ENCODE data around the gene ERVW-1.

ERVW-1 gene

DNA sequence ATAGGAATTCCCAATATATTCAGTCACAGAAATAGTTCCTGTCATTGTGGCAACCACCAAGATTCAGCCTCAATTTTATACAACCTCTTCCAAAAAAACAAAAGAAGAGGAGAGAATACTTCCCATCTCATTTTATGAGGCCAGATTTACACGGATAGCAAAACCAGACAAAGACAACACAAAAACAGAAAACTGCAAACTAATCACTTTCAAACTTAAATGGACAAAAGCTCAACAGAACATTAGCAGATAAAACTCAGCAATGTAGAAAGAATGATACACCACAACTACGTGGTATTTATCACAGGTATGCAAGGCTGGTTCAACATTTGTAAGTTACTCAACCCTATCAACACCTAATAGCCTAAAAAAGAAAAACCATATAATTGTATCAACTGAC lies 28.6 kb upstream of the ERVW-1 start:
- H3K9me3 Mint-ChIP-seq = no peaks in the 10 kb centered on the region
- no peak overlapping the region for H3K27ac Mint-ChIP-seq
- TF ChIP-seq, protein P1, sequence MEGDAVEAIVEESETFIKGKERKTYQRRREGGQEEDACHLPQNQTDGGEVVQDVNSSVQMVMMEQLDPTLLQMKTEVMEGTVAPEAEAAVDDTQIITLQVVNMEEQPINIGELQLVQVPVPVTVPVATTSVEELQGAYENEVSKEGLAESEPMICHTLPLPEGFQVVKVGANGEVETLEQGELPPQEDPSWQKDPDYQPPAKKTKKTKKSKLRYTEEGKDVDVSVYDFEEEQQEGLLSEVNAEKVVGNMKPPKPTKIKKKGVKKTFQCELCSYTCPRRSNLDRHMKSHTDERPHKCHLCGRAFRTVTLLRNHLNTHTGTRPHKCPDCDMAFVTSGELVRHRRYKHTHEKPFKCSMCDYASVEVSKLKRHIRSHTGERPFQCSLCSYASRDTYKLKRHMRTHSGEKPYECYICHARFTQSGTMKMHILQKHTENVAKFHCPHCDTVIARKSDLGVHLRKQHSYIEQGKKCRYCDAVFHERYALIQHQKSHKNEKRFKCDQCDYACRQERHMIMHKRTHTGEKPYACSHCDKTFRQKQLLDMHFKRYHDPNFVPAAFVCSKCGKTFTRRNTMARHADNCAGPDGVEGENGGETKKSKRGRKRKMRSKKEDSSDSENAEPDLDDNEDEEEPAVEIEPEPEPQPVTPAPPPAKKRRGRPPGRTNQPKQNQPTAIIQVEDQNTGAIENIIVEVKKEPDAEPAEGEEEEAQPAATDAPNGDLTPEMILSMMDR (IDR thresholded peaks at IDR 0.05; ENCODE audit: unreplicated experiment in 3 of 3) = no peak
- no peaks in the 10 kb centered on the region for H3K4me1 Mint-ChIP-seq
- H3K36me3 Mint-ChIP-seq (ENCODE audit: low read depth) = peaks cover 43% of the 10 kb centered on the region
- no peak overlapping the region for H3K4me3 Mint-ChIP-seq
- no peaks in the 10 kb centered on the region for H3K27me3 Mint-ChIP-seq (ENCODE audit: low read depth)

DNA sequence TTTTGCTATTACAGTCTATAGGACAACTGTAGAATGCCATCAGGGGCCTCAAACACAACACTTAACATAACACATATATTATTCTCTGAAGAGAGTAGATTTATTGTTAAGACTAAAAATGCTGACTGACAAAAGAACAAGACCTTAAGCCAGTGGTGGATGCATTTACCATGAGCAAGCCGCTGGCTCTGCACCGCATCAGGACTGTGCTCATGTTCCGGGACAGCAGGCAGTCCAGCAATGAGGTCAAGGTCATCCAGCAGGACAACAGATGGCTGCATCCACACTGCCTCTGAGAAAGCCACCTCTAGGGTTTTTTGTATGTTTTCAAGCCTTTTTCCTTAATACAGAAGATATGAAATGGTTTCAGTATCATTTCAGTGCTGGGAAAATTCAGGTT lies 26.8 kb upstream of the ERVW-1 start:
- H3K4me3 Mint-ChIP-seq = no peak overlapping the region
- H3K27me3 Mint-ChIP-seq (ENCODE audit: low read depth) = no peaks in the 10 kb centered on the region
- TF ChIP-seq, protein P1 (IDR thresholded peaks at IDR 0.05; ENCODE audit: unreplicated experiment in 3 of 3) = no peak
- no peaks in the 10 kb centered on the region for H3K4me1 Mint-ChIP-seq
- H3K27ac Mint-ChIP-seq = no peak overlapping the region
- peaks cover 55% of the 10 kb centered on the region for H3K36me3 Mint-ChIP-seq (ENCODE audit: low read depth)
- no peaks in the 10 kb centered on the region for H3K9me3 Mint-ChIP-seq

DNA sequence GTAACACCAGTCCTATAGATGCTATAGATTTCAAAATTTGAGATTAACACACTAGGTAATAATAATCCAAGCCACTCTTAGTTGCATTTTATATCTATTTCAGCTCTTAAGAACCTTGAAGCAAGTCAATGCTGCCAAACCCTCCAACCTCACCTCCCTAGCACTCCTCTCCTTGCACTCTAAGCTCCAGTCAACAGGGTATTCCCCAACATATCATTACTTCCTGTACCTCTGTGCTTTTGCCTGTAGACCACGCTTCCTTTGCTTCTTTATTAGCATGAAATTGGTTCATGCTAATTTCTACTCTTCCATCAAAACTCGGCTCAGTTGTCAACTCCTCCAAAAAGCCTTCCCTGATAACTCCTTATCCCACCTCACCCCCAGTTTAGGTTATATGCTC lies 26.0 kb upstream of the ERVW-1 start:
- TF ChIP-seq, protein P1 (IDR thresholded peaks at IDR 0.05; ENCODE audit: unreplicated experiment in 3 of 3) = no peak
- no peaks in the 10 kb centered on the region for H3K27me3 Mint-ChIP-seq (ENCODE audit: low read depth)
- no peak overlapping the region for H3K27ac Mint-ChIP-seq
- no peaks in the 10 kb centered on the region for H3K4me1 Mint-ChIP-seq
- peaks cover 58% of the 10 kb centered on the region for H3K36me3 Mint-ChIP-seq (ENCODE audit: low read depth)
- no peaks in the 10 kb centered on the region for H3K9me3 Mint-ChIP-seq
- H3K4me3 Mint-ChIP-seq = no peak overlapping the region

DNA sequence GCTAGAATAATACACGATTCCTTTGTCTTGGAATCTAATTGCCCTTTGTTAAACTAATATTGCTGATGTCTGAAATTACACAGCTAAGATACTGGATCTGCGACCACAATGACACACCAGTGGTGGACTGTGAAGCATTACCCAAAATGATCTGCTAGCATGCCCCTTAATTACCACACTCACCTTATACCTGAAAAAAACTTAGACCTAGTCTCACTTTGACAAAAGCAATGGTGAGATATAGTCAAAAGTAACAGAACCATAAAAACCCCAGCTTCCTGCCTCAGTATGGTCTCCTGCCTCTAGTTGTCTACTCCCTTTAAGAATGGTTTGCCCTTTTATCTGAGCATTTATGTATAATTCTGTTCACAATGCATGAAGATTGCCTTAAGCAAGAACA lies 20.8 kb upstream of the ERVW-1 start:
- TF ChIP-seq, protein P1 (IDR thresholded peaks at IDR 0.05; ENCODE audit: unreplicated experiment in 3 of 3) = no peak
- Mint-ChIP-seq H3K27me3 (ENCODE audit: low read depth) (no peaks in the 10 kb centered on the region), H3K36me3 (ENCODE audit: low read depth) (peaks cover 52% of the 10 kb centered on the region), H3K9me3 (no peaks in the 10 kb centered on the region), H3K4me1 (no peaks in the 10 kb centered on the region), H3K4me3 (no peak overlapping the region), H3K27ac (no peak overlapping the region)

DNA sequence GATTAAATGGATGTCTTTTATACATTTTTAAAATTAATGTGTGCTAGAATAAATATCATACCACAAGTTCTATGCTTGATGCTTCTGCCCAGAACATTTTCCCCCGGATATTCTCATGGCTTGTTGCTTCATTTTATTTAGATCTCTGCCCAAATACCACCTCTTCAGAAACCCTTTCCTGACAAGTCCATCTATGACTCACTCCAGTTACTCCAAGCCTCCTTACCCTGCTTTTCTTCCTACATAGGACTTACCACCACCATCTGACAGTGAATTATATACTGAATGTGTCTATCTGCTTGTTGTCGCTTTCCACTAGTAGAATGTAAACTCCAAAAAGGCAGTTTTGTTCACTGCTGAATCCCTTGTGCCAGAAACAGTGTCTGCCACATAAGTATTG lies 19.1 kb upstream of the ERVW-1 start:
- Mint-ChIP-seq H3K9me3 (no peaks in the 10 kb centered on the region), H3K4me1 (no peaks in the 10 kb centered on the region), H3K27ac (no peak overlapping the region), H3K36me3 (ENCODE audit: low read depth) (peaks cover 51% of the 10 kb centered on the region), H3K27me3 (ENCODE audit: low read depth) (no peaks in the 10 kb centered on the region), H3K4me3 (no peak overlapping the region)
- TF ChIP-seq, protein P1 (IDR thresholded peaks at IDR 0.05; ENCODE audit: unreplicated experiment in 3 of 3) = no peak

DNA sequence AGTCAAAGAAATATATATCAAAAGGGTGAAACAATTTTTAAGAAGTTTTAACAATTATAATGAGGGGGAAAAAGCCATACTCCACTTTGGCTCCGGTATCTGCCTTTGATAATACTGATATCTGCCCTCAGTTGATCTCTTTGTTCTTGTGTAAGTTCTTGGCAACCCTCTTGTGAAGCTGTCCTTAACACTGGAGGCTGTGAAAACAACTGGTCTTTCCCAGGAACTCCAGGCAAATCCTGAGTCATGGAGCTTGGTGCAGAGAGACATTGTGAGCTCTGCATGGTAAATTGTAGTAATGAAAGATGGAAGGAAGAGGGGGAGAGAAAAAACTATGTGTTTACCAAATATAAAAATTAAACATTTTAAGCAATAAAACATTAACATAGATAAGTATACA lies 11.9 kb upstream of the ERVW-1 start:
- Mint-ChIP-seq H3K4me3 (no peak overlapping the region), H3K9me3 (no peaks in the 10 kb centered on the region), H3K36me3 (ENCODE audit: low read depth) (peaks cover 49% of the 10 kb centered on the region), H3K27me3 (ENCODE audit: low read depth) (no peaks in the 10 kb centered on the region), H3K27ac (no peak overlapping the region), H3K4me1 (no peaks in the 10 kb centered on the region)
- TF ChIP-seq, protein P1 (IDR thresholded peaks at IDR 0.05; ENCODE audit: unreplicated experiment in 3 of 3) = no peak

Data from nephron (organoid).